ENCODE data around the gene ROCK1.

Gene ROCK1

DNA sequence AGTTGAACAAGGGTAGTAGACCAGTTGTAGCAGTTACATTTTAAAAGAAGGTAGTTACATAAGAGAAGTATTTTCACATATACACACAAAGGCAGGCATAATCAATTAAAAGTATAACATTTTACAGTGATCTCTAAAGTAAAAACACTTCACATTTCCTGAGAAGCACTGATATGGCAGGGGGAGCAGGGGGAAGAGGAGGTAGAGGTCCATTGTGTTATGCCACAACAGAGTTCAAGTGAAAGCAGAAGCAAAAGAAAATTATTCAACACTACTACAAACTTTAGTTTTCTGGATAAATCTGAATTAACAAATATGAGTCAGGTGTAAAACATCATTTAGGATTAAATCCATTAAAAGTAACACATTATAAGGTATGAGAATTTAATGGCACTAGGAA is 38.4 kb downstream of the ROCK1 start:
- DNase-seq (ENCODE audit: low read depth), result no peak
- TF ChIP-seq POLR2A (IDR thresholded peaks at IDR 0.05; ENCODE audit: extremely low read depth, insufficient read length) (no peak), MYC (IDR thresholded peaks at IDR 0.05; ENCODE audit: low read depth, low read length) (no peak)
- TF ChIP-seq, protein P1, sequence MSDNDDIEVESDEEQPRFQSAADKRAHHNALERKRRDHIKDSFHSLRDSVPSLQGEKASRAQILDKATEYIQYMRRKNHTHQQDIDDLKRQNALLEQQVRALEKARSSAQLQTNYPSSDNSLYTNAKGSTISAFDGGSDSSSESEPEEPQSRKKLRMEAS (IDR thresholded peaks at IDR 0.05; ENCODE audit: low read depth, low read length), result no peak
- TF ChIP-seq, protein P2, sequence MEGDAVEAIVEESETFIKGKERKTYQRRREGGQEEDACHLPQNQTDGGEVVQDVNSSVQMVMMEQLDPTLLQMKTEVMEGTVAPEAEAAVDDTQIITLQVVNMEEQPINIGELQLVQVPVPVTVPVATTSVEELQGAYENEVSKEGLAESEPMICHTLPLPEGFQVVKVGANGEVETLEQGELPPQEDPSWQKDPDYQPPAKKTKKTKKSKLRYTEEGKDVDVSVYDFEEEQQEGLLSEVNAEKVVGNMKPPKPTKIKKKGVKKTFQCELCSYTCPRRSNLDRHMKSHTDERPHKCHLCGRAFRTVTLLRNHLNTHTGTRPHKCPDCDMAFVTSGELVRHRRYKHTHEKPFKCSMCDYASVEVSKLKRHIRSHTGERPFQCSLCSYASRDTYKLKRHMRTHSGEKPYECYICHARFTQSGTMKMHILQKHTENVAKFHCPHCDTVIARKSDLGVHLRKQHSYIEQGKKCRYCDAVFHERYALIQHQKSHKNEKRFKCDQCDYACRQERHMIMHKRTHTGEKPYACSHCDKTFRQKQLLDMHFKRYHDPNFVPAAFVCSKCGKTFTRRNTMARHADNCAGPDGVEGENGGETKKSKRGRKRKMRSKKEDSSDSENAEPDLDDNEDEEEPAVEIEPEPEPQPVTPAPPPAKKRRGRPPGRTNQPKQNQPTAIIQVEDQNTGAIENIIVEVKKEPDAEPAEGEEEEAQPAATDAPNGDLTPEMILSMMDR (IDR thresholded peaks at IDR 0.05; ENCODE audit: low read depth, low read length), result no peak
- H3K4me3 ChIP-seq (ENCODE audit: low read depth, low read length), result no peak overlapping the region

DNA sequence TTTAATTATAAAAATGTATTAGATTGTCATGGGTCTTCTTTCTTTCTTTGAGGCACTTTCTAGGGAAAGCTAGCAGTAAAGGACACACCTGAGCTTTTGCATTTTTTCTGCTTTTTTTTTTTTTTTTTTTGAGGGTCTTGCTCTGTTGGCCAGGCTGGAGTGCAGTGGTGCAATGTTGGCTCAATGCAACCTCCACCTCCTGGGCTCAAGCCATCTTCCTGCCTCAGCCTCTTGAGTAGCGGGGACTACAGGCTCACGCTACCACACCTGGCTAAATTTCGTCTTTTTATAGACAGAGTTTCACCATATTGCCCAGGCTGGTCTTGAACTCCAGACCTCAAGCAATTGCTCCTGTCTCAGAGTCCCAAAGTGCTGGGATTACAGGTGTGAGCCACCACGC is 40.5 kb downstream of the ROCK1 start:
- no peak for DNase-seq (ENCODE audit: low read depth)
- TF ChIP-seq MYC (IDR thresholded peaks at IDR 0.05; ENCODE audit: low read depth, low read length) (no peak), POLR2A (IDR thresholded peaks at IDR 0.05; ENCODE audit: extremely low read depth, insufficient read length) (no peak)
- TF ChIP-seq, protein P2 (IDR thresholded peaks at IDR 0.05; ENCODE audit: low read depth, low read length), result no peak
- TF ChIP-seq, protein P1 (IDR thresholded peaks at IDR 0.05; ENCODE audit: low read depth, low read length), result no peak

DNA sequence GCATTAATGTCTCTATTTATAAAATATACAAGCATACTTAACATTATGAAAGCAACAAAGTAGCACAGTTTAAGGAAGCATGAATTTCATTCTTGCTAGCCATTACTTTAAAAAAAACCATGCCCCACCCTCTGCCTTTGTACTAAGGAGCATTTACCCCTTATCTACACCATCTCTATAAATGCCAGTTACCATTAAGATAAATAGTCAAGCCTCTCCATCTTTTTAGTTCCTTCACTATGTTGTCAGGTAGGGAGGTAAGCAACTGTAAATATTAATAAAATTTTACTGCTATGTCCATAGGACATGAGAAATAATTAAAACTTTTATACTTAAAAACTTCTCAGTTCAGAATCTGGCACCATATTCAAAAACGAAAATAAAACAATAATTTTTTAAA is 42.1 kb downstream of the ROCK1 start:
- no peak overlapping the region for H3K4me3 ChIP-seq (ENCODE audit: low read depth, low read length)
- no peak for DNase-seq (ENCODE audit: low read depth)
- TF ChIP-seq MYC (IDR thresholded peaks at IDR 0.05; ENCODE audit: low read depth, low read length) (no peak), POLR2A (IDR thresholded peaks at IDR 0.05; ENCODE audit: extremely low read depth, insufficient read length) (no peak)
- TF ChIP-seq, protein P1 (IDR thresholded peaks at IDR 0.05; ENCODE audit: low read depth, low read length), result no peak
- TF ChIP-seq, protein P2 (IDR thresholded peaks at IDR 0.05; ENCODE audit: low read depth, low read length), result no peak

More for the DNA sequence above, 40.5 kb downstream of the ROCK1 start:
- H3K4me3 ChIP-seq (ENCODE audit: low read depth, low read length), result no peak overlapping the region

DNA sequence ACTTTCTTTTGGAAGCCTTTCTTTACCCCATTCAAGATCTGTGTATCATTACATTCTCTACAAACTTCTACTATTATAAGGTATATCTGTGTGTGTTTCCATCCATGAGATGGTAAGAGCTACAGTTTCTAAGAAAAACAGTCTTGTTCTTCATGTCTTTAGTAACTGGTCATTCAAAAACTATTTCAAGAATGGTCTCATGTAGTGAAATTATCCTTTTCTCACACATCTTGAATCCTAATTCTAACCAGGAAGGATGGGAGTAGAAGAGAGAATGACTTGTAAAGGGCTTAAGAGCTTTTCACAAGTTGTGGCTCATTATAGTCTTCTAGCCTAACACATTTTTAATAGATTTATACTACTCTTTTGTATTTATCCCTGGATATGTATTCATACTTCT is 47.3 kb downstream of the ROCK1 start:
- TF ChIP-seq, protein P1 (IDR thresholded peaks at IDR 0.05; ENCODE audit: low read depth, low read length), result no peak
- TF ChIP-seq, protein P2 (IDR thresholded peaks at IDR 0.05; ENCODE audit: low read depth, low read length), result no peak
- no peak for TF ChIP-seq MYC (IDR thresholded peaks at IDR 0.05; ENCODE audit: low read depth, low read length)
- no peak for TF ChIP-seq POLR2A (IDR thresholded peaks at IDR 0.05; ENCODE audit: extremely low read depth, insufficient read length)
- no peak overlapping the region for H3K4me3 ChIP-seq (ENCODE audit: low read depth, low read length)
- no peak for DNase-seq (ENCODE audit: low read depth)

DNA sequence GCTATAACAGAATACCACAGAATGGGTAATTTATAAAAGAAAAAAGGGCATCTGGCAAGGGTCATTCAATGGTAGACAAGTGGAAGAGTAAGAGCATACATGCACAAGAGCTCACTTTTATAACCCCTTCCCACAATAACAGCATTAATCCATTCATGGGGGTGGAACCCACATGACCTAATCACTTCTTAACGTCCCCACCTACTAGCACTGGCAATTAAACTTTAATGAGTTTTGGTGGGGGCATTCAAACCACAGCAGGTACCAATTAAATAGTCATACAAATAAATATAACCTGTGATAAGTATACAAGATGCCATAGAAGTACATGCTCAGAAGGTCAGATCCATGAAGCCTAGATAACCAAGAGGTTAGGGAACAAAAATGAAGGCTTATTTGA is 48.6 kb downstream of the ROCK1 start:
- DNase-seq (ENCODE audit: low read depth), result no peak

More for the DNA sequence above, 48.6 kb downstream of the ROCK1 start:
- TF ChIP-seq, protein P1 (IDR thresholded peaks at IDR 0.05; ENCODE audit: low read depth, low read length), result no peak
- TF ChIP-seq, protein P2 (IDR thresholded peaks at IDR 0.05; ENCODE audit: low read depth, low read length), result no peak
- no peak for TF ChIP-seq MYC (IDR thresholded peaks at IDR 0.05; ENCODE audit: low read depth, low read length)
- TF ChIP-seq POLR2A (IDR thresholded peaks at IDR 0.05; ENCODE audit: extremely low read depth, insufficient read length), result no peak
- H3K4me3 ChIP-seq (ENCODE audit: low read depth, low read length), result no peak overlapping the region
